Heart left ventricle (tissue), 13 donors: Measurements from ENCODE around the gene TIMM21.

ENCODE experiments used
- POLR2A ChIP-seq, 2 donors: fragments of 450-650 bp; IDR thresholded peaks; one replicate each; pipeline ENCODE4 v1.6.1; 2017; ENCODE audit warnings: antibody characterized with exemption in 2 of 2, mild to moderate bottlenecking in 2 of 2, moderate library complexity in 2 of 2
- TF ChIP-seq, protein P1 (sequence below), 12 donors: fragments of 200-600 bp; sonication (generic) in 4 of 12; IDR thresholded peaks; one replicate each; pipeline versions ENCODE4 v1.5.0 to v1.8.0; 2018 to 2022; ENCODE audit warnings: antibody characterized with exemption in 12 of 12, mild to moderate bottlenecking in 5 of 12
- donor health status: ischemic (EF 13 %, LVEDD 7.1; RV severe dilation, severe dysfunction).
- donor health status: DM: no; HTN: yes; CAD: no.
- donor health status: DM: no; HTN: no; CAD: no.
- donor health status: ischemic (EF 25% LVEDD 6.9; RV normal size, moderate dysfunction).
- donor health status: ischemic (EF 25% LVEDD 5.7; RV mildly dilated, moderate dysfunction).
- donor health status: ischemic (EF 35%, LVEDD 5.7; RV mildly dilated, moderate dysfunction).
- donor health status: nonischemic (EF 11% LVEDD 7.7; RV severe dilation, severe dysfunction).
- donor health status: DM: yes; HTN: yes; CAD: no.
- donor health status: PGD.
- donor health status: ischemic (EF 29% LVEDD 5.4; RV normal size, mild dysfunction).
- donor health status: nonischemic (EF 23%, LVEDD 6.1; RV moderate dilation, normal function).

DNA sequence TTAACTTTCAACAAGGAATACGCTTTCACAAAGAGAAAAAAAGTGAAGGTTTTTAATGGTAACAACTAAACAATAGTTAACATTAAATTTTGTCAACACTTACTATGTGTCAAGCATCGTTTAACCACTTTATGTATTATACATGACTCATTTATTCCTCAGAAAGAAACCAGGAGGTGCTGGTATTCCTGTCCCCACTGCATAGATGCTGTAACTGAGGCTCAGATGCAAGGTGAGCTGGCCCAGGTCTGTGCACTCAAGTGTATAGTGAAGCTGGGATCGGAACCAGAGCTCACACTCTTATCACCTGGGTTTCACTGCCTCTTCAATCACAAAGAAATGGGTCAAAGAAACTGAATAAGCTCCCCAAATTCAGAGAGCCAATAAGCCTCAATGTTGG is 17.2 kb upstream of the TIMM21 start:
- TF ChIP-seq, protein P1, sequence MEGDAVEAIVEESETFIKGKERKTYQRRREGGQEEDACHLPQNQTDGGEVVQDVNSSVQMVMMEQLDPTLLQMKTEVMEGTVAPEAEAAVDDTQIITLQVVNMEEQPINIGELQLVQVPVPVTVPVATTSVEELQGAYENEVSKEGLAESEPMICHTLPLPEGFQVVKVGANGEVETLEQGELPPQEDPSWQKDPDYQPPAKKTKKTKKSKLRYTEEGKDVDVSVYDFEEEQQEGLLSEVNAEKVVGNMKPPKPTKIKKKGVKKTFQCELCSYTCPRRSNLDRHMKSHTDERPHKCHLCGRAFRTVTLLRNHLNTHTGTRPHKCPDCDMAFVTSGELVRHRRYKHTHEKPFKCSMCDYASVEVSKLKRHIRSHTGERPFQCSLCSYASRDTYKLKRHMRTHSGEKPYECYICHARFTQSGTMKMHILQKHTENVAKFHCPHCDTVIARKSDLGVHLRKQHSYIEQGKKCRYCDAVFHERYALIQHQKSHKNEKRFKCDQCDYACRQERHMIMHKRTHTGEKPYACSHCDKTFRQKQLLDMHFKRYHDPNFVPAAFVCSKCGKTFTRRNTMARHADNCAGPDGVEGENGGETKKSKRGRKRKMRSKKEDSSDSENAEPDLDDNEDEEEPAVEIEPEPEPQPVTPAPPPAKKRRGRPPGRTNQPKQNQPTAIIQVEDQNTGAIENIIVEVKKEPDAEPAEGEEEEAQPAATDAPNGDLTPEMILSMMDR (IDR thresholded peaks at IDR 0.05), result no peak
- TF ChIP-seq POLR2A (IDR thresholded peaks at IDR 0.05), result no peak
